Activated T-cell treated with anti-CD3 and anti-CD28 coated beads, Interleukin-2, amount 50 U/mL, for 24 hours (primary cell): ENCODE measurements around the gene STK25.
"Not testable (repeated sequence)": the region's sequence is repeated elsewhere in the genome, so short reads cannot be mapped to it uniquely, and the experiment has no call there.

Source experiments
- DNase-seq: peaks from one replicate; pipeline ENCODE4 v3.0.0-alpha.2; 2020
- H3K27ac Mint-ChIP-seq: 2 replicates; pipeline ENCODE4 v1.8.0; 2020; ENCODE audit warnings: mild to moderate bottlenecking, mixed read lengths
- H3K27me3 Mint-ChIP-seq: 2 replicates; pipeline ENCODE4 v1.8.0; 2020; ENCODE audit warnings: mixed read lengths
- H3K36me3 Mint-ChIP-seq: 2 replicates; pipeline ENCODE4 v1.8.0; 2020; ENCODE audit warnings: low read depth, mixed read lengths
- H3K4me1 Mint-ChIP-seq: 2 replicates; pipeline ENCODE4 v1.8.0; 2020; ENCODE audit warnings: low read depth, mixed read lengths
- H3K4me3 Mint-ChIP-seq: 2 replicates; pipeline ENCODE4 v1.8.0; 2020; ENCODE audit warnings: mild to moderate bottlenecking, moderate library complexity, mixed read lengths
- H3K9me3 Mint-ChIP-seq: 2 replicates; pipeline ENCODE4 v1.8.0; 2020; ENCODE audit warnings: mixed read lengths

The STK25 gene

GRCh38 chr2:241532168-241532567, 23.8 kb upstream of the STK25 start:
- Mint-ChIP-seq H3K4me1 (no peaks in the 10 kb centered on the region), H3K27ac (no peak overlapping the region), H3K36me3 (no peaks in the 10 kb centered on the region), H3K27me3 (no peaks in the 10 kb centered on the region), H3K9me3 (no peaks in the 10 kb centered on the region), H3K4me3 (no peak overlapping the region)
- no peak for DNase-seq

GRCh38 chr2:241531161-241531722, 22.9 kb upstream of the STK25 start:
- no peak for DNase-seq
- peaks cover 2% of the 10 kb centered on the region for H3K9me3 Mint-ChIP-seq
- no peaks in the 10 kb centered on the region for H3K27me3 Mint-ChIP-seq
- H3K4me1 Mint-ChIP-seq: no peaks in the 10 kb centered on the region
- no peaks in the 10 kb centered on the region for H3K36me3 Mint-ChIP-seq
- H3K4me3 Mint-ChIP-seq: no peak overlapping the region
- H3K27ac Mint-ChIP-seq: no peak overlapping the region

- H3K27ac Mint-ChIP-seq: no peak overlapping the region
- no peaks in the 10 kb centered on the region for H3K27me3 Mint-ChIP-seq
- peaks cover 6% of the 10 kb centered on the region for H3K9me3 Mint-ChIP-seq
- DNase-seq: no peak
- no peaks in the 10 kb centered on the region for H3K36me3 Mint-ChIP-seq
- no peak overlapping the region for H3K4me3 Mint-ChIP-seq
- H3K4me1 Mint-ChIP-seq: no peaks in the 10 kb centered on the region
Observed at GRCh38 chr2:241530571-241530970, 22.2 kb upstream of the STK25 start.

- H3K36me3 Mint-ChIP-seq, H3K4me3 Mint-ChIP-seq, H3K9me3 Mint-ChIP-seq, H3K27ac Mint-ChIP-seq, H3K27me3 Mint-ChIP-seq, DNase-seq, H3K4me1 Mint-ChIP-seq: not testable (repeated sequence)
Observed at GRCh38 chr2:241525818-241526780, 17.7 kb upstream of the STK25 start.

- H3K27me3 Mint-ChIP-seq: peaks cover 14% of the 10 kb centered on the region
Observed at GRCh38 chr2:241522477-241522876, 14.1 kb upstream of the STK25 start.

GRCh38 chr2:241519669-241520068, 11.3 kb upstream of the STK25 start:
- Mint-ChIP-seq H3K27ac (no peak overlapping the region), H3K36me3 (no peaks in the 10 kb centered on the region), H3K4me1 (peaks cover 10% of the 10 kb centered on the region), H3K27me3 (peaks cover 14% of the 10 kb centered on the region), H3K4me3 (no peak overlapping the region), H3K9me3 (peaks cover 6% of the 10 kb centered on the region)
- no peak for DNase-seq

More at GRCh38 chr2:241522477-241522876, 14.1 kb upstream of the STK25 start:
- Mint-ChIP-seq H3K9me3 (peaks cover 8% of the 10 kb centered on the region), H3K4me1 (no peaks in the 10 kb centered on the region), H3K4me3 (no peak overlapping the region), H3K36me3 (no peaks in the 10 kb centered on the region), H3K27ac (no peak overlapping the region)
- DNase-seq: no peak

GRCh38 chr2:241517297-241517696, 8.9 kb upstream of the STK25 start:
- H3K27ac Mint-ChIP-seq: no peak overlapping the region
- peaks cover 10% of the 10 kb centered on the region for H3K27me3 Mint-ChIP-seq
- H3K36me3 Mint-ChIP-seq: no peaks in the 10 kb centered on the region
- no peak overlapping the region for H3K4me3 Mint-ChIP-seq
- DNase-seq: no peak
- H3K4me1 Mint-ChIP-seq: peaks cover 10% of the 10 kb centered on the region
- peaks cover 6% of the 10 kb centered on the region for H3K9me3 Mint-ChIP-seq

- H3K4me1 Mint-ChIP-seq: peaks cover 10% of the 10 kb centered on the region
- H3K27me3 Mint-ChIP-seq: peaks cover 8% of the 10 kb centered on the region
- H3K27ac Mint-ChIP-seq: no peak overlapping the region
- H3K36me3 Mint-ChIP-seq: no peaks in the 10 kb centered on the region
- no peak overlapping the region for H3K4me3 Mint-ChIP-seq
- no peak for DNase-seq
- peaks cover 6% of the 10 kb centered on the region for H3K9me3 Mint-ChIP-seq
Observed at GRCh38 chr2:241516520-241516965, 8.2 kb upstream of the STK25 start.

GRCh38 chr2:241514986-241515737, 6.8 kb upstream of the STK25 start:
- Mint-ChIP-seq H3K36me3 (no peaks in the 10 kb centered on the region), H3K27me3 (peaks cover 3% of the 10 kb centered on the region), H3K9me3 (peaks cover 6% of the 10 kb centered on the region), H3K4me1 (peaks cover 10% of the 10 kb centered on the region), H3K27ac (peak overlapping the region; percentile 50), H3K4me3 (peak overlapping the region; percentile 13)
- DNase-seq: no peak

- no peak overlapping the region for H3K4me3 Mint-ChIP-seq
- DNase-seq: no peak
- no peaks in the 10 kb centered on the region for H3K36me3 Mint-ChIP-seq
- H3K9me3 Mint-ChIP-seq: peaks cover 7% of the 10 kb centered on the region
- H3K4me1 Mint-ChIP-seq: peaks cover 12% of the 10 kb centered on the region
- H3K27ac Mint-ChIP-seq: no peak overlapping the region
- H3K27me3 Mint-ChIP-seq: peaks cover under 1% of the 10 kb centered on the region
Observed at GRCh38 chr2:241514553-241514952, 6.2 kb upstream of the STK25 start.

GRCh38 chr2:241511091-241511741, 2.8 kb upstream of the STK25 start:
- H3K27me3 Mint-ChIP-seq: no peaks in the 10 kb centered on the region
- H3K4me3 Mint-ChIP-seq: no peak overlapping the region
- H3K27ac Mint-ChIP-seq: no peak overlapping the region
- H3K36me3 Mint-ChIP-seq: peaks cover 13% of the 10 kb centered on the region
- no peak for DNase-seq
- H3K9me3 Mint-ChIP-seq: peaks cover 3% of the 10 kb centered on the region
- H3K4me1 Mint-ChIP-seq: peaks cover 32% of the 10 kb centered on the region

- no peaks in the 10 kb centered on the region for H3K27me3 Mint-ChIP-seq
- no peak for DNase-seq
- H3K9me3 Mint-ChIP-seq: peaks cover 3% of the 10 kb centered on the region
- H3K4me3 Mint-ChIP-seq: peak overlapping the region; percentile 46
- peak overlapping the region; percentile 61 for H3K27ac Mint-ChIP-seq
- peaks cover 20% of the 10 kb centered on the region for H3K36me3 Mint-ChIP-seq
- peaks cover 29% of the 10 kb centered on the region for H3K4me1 Mint-ChIP-seq
Observed at GRCh38 chr2:241509155-241509784, 886 bp upstream of the STK25 start.

GRCh38 chr2:241507430-241508239, 749 bp downstream of the STK25 start:
- H3K27me3 Mint-ChIP-seq: no peaks in the 10 kb centered on the region
- H3K4me1 Mint-ChIP-seq: peaks cover 29% of the 10 kb centered on the region
- peak overlapping the region; percentile 84 for H3K4me3 Mint-ChIP-seq
- H3K9me3 Mint-ChIP-seq: peaks cover 3% of the 10 kb centered on the region
- H3K27ac Mint-ChIP-seq: peak overlapping the region; percentile 52
- peak; percentile 67 for DNase-seq
- peaks cover 25% of the 10 kb centered on the region for H3K36me3 Mint-ChIP-seq
